Fibroblast of villous mesenchyme (primary cell): Measurements from ENCODE around the gene EGR4. TPM values are rescaled to one million over a fixed set of nuclear protein-coding genes. Genes with fewer than 3 reads are reported as not detected.
A peak's percentile ranks its signal among the peaks of the same experiment; 100 is the strongest.

ENCODE experiments used
- DNase-seq: peaks from one replicate; pipeline ENCODE4 v3.0.0-alpha.2; 2010; ENCODE audit warnings: low read depth
- H3K4me3 ChIP-seq: 2 replicates; pipeline ENCODE4 v1.5.1; 2011; ENCODE audit warnings: low read depth, mild to moderate bottlenecking, low read length
- total RNA-seq: library from RNA; depleted of rRNA; stranded (reverse); fragments of >200 nt; gene quantifications from 2 replicates; pipeline ENCODE4 v1.2.3, GENCODE V29; 2012
- TF ChIP-seq, protein P1 (sequence below): IDR thresholded peaks from 2 replicates; pipeline ENCODE4 v1.5.1; 2012; ENCODE audit warnings: low read depth, mild to moderate bottlenecking, low read length; ENCODE audit not compliant: insufficient read depth

The EGR4 gene
- total RNA-seq, 1 donor = not detected

DNA sequence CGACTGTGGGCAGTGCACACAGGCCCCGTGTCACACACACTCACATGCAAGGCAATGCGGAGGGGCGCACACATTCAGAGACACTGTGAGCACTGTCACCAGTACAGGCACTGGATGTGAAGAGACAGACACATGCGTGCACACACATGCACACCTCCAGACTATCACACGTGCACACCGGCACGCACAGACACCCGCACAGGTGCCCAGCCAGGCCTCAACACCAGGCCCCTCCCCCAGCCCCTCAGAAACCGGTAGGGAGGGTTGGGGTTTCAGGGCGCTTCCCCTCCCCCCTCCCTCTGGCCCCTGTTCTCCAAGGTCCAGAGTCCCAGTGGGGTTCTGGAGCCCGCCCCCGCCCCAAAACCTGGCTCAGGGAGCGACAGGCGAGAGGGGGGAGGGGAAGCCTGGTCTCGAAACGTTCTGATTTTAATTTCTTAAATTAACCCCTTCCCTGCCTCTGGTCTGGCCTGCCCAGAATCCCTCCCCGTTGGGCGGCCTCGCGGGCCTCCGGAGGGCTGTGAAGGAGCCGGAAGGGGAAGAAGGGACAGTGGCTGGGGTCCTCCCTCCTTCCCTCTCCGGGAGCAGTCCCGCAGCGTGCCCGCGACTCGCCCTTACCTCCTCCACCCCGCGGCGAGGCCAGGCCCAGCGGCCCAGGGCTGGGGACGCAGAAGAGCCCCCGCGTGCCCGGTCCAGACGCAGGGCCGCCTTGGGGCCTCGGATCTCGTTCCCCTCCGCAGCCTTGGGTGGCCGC, 9.6 kb downstream of the EGR4 start:
- H3K4me3 ChIP-seq = peak overlapping the region; percentile 68
- TF ChIP-seq, protein P1, sequence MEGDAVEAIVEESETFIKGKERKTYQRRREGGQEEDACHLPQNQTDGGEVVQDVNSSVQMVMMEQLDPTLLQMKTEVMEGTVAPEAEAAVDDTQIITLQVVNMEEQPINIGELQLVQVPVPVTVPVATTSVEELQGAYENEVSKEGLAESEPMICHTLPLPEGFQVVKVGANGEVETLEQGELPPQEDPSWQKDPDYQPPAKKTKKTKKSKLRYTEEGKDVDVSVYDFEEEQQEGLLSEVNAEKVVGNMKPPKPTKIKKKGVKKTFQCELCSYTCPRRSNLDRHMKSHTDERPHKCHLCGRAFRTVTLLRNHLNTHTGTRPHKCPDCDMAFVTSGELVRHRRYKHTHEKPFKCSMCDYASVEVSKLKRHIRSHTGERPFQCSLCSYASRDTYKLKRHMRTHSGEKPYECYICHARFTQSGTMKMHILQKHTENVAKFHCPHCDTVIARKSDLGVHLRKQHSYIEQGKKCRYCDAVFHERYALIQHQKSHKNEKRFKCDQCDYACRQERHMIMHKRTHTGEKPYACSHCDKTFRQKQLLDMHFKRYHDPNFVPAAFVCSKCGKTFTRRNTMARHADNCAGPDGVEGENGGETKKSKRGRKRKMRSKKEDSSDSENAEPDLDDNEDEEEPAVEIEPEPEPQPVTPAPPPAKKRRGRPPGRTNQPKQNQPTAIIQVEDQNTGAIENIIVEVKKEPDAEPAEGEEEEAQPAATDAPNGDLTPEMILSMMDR = no peak
- DNase-seq = no peak

DNA sequence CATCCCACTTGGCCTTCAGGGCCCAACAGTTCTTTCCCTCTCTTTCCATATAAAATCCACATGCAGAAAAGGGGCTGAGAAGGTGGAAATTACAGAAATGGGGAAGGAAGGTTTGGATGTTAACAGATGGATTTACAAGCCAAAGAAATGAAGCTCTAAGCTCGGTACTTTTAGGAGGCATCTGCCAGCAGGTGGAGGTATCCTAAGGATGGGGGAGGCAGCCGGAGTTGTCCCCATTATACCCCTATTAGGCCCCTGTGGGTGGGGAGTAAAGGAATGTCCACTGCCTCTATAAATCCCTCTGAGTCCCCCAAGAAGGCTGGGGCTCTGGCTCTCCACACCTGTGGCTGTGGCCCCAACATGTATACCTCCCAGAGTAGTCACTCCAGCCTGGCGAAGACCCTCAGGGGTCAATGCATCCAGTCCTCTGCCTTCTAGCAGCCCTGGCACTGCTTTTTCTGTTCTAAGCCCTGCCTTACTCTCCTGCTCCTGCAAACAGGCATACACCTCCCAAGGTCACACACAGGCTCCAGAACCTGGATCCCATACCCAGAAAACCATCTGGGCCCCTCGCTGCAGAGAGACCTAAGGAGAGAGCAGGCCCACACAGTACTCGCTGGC, 10.3 kb downstream of the EGR4 start:
- H3K4me3 ChIP-seq = peak overlapping the region; percentile 68
- TF ChIP-seq, protein P1 = no peak
- no peak for DNase-seq

DNA sequence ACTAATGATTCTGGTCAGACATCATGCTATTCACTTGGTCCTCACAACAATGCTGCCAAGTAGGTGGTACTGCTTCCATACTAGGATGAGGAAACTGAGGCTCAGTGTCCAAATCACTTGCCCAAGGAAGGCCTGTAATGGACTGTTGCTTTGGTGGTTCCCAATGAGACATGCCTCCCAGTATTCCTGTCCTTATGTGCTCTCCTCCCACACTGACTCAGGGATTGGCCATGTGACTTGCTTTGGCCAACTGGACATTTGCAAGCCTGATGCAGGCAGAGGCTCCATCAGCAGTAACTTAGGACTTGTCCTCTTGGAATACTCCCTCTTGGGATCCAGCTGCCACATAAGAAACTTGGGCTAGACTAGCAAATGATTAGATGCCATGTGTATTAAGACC, 12.1 kb downstream of the EGR4 start:
- no peak overlapping the region for H3K4me3 ChIP-seq
- no peak for DNase-seq
- TF ChIP-seq, protein P1 = no peak

DNA sequence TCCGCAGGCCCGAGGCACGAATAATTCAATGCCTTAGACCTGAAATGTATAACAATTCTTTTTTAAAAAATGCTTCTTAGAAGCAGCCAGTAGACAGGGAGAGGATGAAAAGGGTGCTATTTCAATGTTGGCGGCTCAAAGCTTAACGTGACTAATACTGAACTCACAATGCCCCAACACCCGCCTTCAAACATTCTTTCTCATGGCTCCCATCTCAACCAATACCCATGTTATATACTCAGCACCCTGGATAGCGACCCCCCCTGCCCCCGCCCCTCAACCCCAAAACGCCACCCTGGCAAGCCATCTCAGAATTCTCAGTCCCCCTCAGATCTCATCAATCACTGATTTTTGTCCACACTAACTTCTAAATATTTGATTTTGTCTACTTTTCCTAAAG, 13.5 kb downstream of the EGR4 start:
- TF ChIP-seq, protein P1 = no peak
- H3K4me3 ChIP-seq = no peak overlapping the region
- DNase-seq = no peak

DNA sequence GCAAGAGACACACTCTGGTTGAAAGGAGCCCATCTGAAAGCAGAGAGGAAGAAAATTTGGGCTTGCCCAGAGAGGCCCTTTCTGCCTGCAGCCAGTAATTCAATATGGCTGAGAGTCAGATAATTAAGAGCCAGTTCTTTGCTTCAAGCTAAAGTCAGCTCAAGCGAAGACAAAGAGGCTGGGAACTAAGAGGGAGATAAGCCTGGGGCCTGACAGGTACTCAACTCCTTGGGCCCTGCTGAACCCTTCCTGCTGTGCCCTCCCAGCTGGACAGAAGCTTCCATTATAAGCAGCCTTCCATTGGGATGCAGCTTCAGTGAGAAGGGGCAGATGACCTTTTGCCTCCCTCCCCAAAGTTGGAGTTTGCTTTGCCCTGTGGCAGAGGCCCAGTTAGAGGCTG, 21.1 kb downstream of the EGR4 start:
- TF ChIP-seq, protein P1 = no peak
- H3K4me3 ChIP-seq = no peak overlapping the region
- no peak for DNase-seq

DNA sequence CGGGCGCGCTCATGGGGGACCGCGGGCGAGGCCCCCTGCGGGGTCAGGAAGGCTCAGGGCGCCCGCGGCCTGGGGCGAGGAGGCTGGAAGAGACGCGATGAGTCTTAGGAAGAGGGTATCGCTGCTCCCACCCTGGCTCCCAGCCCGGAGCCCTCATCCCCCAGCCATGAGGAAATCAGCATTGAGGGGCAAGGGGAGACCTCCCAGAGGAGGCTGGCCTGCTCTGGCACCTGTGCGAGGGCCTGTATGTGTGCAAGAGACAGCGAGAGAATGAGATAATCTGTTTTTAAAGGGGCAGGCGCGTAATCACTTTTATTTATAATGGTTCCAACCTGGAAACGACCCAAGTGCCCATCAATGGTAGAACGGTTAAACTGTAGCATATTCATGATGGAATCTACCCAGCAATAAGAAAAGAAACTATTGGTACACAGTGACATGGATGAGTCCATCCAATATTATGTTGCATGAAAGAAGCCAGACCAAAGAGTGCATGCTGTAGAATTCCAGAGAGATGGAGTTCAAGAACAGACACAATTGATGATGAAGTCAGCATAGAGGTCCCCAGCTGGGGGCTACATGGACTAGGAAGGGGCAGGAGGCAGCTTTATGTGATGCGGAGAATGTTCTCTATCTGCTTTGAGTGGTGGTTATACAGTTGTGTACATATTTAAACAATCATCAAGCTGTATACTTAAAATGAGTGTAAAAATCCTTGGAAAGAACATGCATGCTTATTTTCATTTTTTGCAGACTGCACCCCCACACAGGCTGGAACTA, 23.5 kb downstream of the EGR4 start:
- TF ChIP-seq, protein P1 = no peak
- H3K4me3 ChIP-seq = no peak overlapping the region
- no peak for DNase-seq
